WTC11 (cell line): ENCODE data around the gene KIRREL3. TPM values are rescaled to one million over a fixed set of nuclear protein-coding genes. Genes with fewer than 3 reads are reported as not detected.
A peak's percentile ranks its signal among the peaks of the same experiment; 100 is the strongest.

Experiments used
- ATAC-seq: fragments of 200-7000 bp; cut with Tn5 transposase; 2 replicates; pipeline ENCODE4 v1.10.0; 2021; ENCODE audit warnings: mild to moderate bottlenecking, moderate library complexity
- CTCF ChIA-PET: fragments of 300-600 bp; sonication (Branson Sonifier 250); formaldehyde crosslinking; loops from one replicate; lab custom pipeline; 2021; ENCODE audit warnings: antibody characterized with exemption; lab: Charles Lee
- POLR2A ChIA-PET: fragments of 350-600 bp; sonication (Branson Sonifier 250); formaldehyde crosslinking; loops from one replicate; lab custom pipeline; 2021; ENCODE audit warnings: antibody characterized with exemption; lab: Charles Lee
- DNase-seq: peaks from one replicate; pipeline ENCODE4 v3.0.0; 2021; ENCODE audit warnings: low spot score
- H3K27ac Mint-ChIP-seq: 2 replicates; pipeline ENCODE4 v1.8.0; 2021; ENCODE audit warnings: mixed read lengths
- H3K27me3 Mint-ChIP-seq: 2 replicates; pipeline ENCODE4 v1.8.0; 2021; ENCODE audit warnings: low read depth, mild to moderate bottlenecking, moderate library complexity, mixed read lengths
- H3K36me3 Mint-ChIP-seq: 2 replicates; pipeline ENCODE4 v1.8.0; 2021; ENCODE audit warnings: mixed read lengths
- H3K4me1 Mint-ChIP-seq: 2 replicates; pipeline ENCODE4 v1.8.0; 2022; ENCODE audit warnings: mixed read lengths
- H3K4me3 Mint-ChIP-seq: 2 replicates; pipeline ENCODE4 v1.8.0; 2021; ENCODE audit warnings: mild to moderate bottlenecking, moderate library complexity, mixed read lengths
- H3K9me3 Mint-ChIP-seq: 2 replicates; pipeline ENCODE4 v1.8.0; 2021; ENCODE audit warnings: mixed read lengths
- AR ChIP-seq: fragments of 250-450 bp; sonication (Bioruptor Pico); IDR thresholded peaks from 2 replicates; pipeline ENCODE4 v1.9.0; 2021; ENCODE audit warnings: mild to moderate bottlenecking
- ARID4B ChIP-seq: sonication (generic); formaldehyde crosslinking; IDR thresholded peaks from 2 replicates; pipeline ENCODE4 v1.8.0; 2023; ENCODE audit warnings: missing genetic modification reagents, mild to moderate bottlenecking, borderline replicate concordance
- ATF3 ChIP-seq: sonication (generic); formaldehyde crosslinking; conservative IDR thresholded peaks from 2 replicates; pipeline ENCODE4 v1.8.1; 2022; ENCODE audit warnings: mild to moderate bottlenecking, missing genetic modification reagents
- CTCF ChIP-seq: fragments of 200-600 bp; IDR thresholded peaks from 2 replicates; pipeline ENCODE4 v1.8.0; 2022; ENCODE audit warnings: antibody characterized with exemption
- E2F1 ChIP-seq: sonication (generic); formaldehyde crosslinking; IDR thresholded peaks from 2 replicates; pipeline ENCODE4 v1.8.0; 2022; ENCODE audit warnings: mild to moderate bottlenecking, missing genetic modification reagents
- FOXJ3 ChIP-seq: sonication (generic); formaldehyde crosslinking; IDR thresholded peaks from 2 replicates; pipeline ENCODE4 v1.9.0; 2021; ENCODE audit warnings: missing genetic modification reagents, mild to moderate bottlenecking, borderline replicate concordance
- GABPB1 ChIP-seq: sonication (generic); formaldehyde crosslinking; IDR thresholded peaks from 2 replicates; pipeline ENCODE4 v1.8.1; 2023; ENCODE audit warnings: mild to moderate bottlenecking, missing genetic modification reagents
- MAX ChIP-seq: sonication (generic); formaldehyde crosslinking; IDR thresholded peaks from 2 replicates; pipeline ENCODE4 v1.8.0; 2022; ENCODE audit warnings: mild to moderate bottlenecking, missing genetic modification reagents
- ZNF416 ChIP-seq: fragments of 250-450 bp; sonication (Bioruptor Pico); IDR thresholded peaks from 2 replicates; pipeline ENCODE4 v1.9.0; 2021; ENCODE audit warnings: mild to moderate bottlenecking, inconsistent platforms
- ZNF532 ChIP-seq: fragments of 250-450 bp; sonication (Bioruptor Pico); IDR thresholded peaks from 2 replicates; pipeline ENCODE4 v1.9.0; 2021; ENCODE audit warnings: mild to moderate bottlenecking, borderline replicate concordance
- ZNF671 ChIP-seq: fragments of 250-450 bp; sonication (Bioruptor Pico); IDR thresholded peaks from 2 replicates; pipeline ENCODE4 v1.8.0; 2021; ENCODE audit warnings: mild to moderate bottlenecking
- total RNA-seq: library from RNA; stranded (reverse); gene quantifications from 3 replicates; pipeline ENCODE4 v1.2.3, GENCODE V29; 2021

The KIRREL3 gene
- total RNA-seq, 1 experiment from 2014 or later: 0.59 TPM

- ChIA-PET CTCF (interaction anchor here (0.5 to 3.1 kb wide), 90 partner anchors 9 to 843 kb away, joined by 3 to 147 read pairs (median 5); partner anchors contain the start of genes DCPS and ST3GAL4), POLR2A (interaction anchor here (0.6 to 1.1 kb wide), 4 partner anchors 22 to 843 kb away, joined by 3 to 6 read pairs (median 4); no protein-coding TSS in a partner anchor)
- peak overlapping the region; percentile 34; the same call in 1 of the 2 replicates for H3K4me3 Mint-ChIP-seq
- DNase-seq (peak; percentile 77), ATAC-seq (peak; percentile 80)
- no peaks in the 10 kb centered on the region for H3K36me3 Mint-ChIP-seq
- TF ChIP-seq ATF3 (CRISPR knock-in tag) (no peak), AR (no peak), FOXJ3 (no peak), MAX (CRISPR knock-in tag) (peak; percentile 91), ZNF416 (CRISPR knock-in tag) (peak; percentile 79; the same call in 1 of the 2 replicates), GABPB1 (CRISPR knock-in tag) (no peak), CTCF (peak; percentile 92), ZNF671 (CRISPR knock-in tag) (no peak), ZNF532 (CRISPR knock-in tag) (peak; percentile 88; the same call in 1 of the 2 replicates)
- TF ChIP-seq, all 79 proteins: peak for 4
- Mint-ChIP-seq H3K9me3 (no peaks in the 10 kb centered on the region), H3K27ac (peak overlapping the region; percentile 81; the same call in 1 of the 2 replicates), H3K4me1 (peaks cover 11% of the 10 kb centered on the region), H3K27me3 (no peaks in the 10 kb centered on the region)
Measured at GRCh38 chr11:126480410-126481302, 519.9 kb downstream of the KIRREL3 start.

- Mint-ChIP-seq H3K9me3 (no peaks in the 10 kb centered on the region), H3K4me3 (no peak overlapping the region), H3K27ac (no peak overlapping the region), H3K4me1 (peaks cover 5% of the 10 kb centered on the region), H3K36me3 (no peaks in the 10 kb centered on the region), H3K27me3 (no peaks in the 10 kb centered on the region; the same call in 1 of the 2 replicates)
- ATAC-seq (no peak), DNase-seq (no peak)
- ChIA-PET CTCF (interaction anchor here (0.5 to 3.1 kb wide), 84 partner anchors 8 to 844 kb away, joined by 3 to 147 read pairs (median 6); partner anchors contain the start of genes DCPS and ST3GAL4), POLR2A (interaction anchor here (0.8 to 1.1 kb wide), 2 partner anchors 23 to 37 kb away, joined by 3 to 5 read pairs; no protein-coding TSS in a partner anchor)
- no peak for TF ChIP-seq E2F1 (CRISPR knock-in tag)
- TF ChIP-seq ARID4B (CRISPR knock-in tag): no peak
Measured at GRCh38 chr11:126480015-126480409, 520.6 kb downstream of the KIRREL3 start.
